ENCODE data around the gene WDR37. TPM values are rescaled to one million over a fixed set of nuclear protein-coding genes. Genes with fewer than 3 reads are reported as not detected.

Gene WDR37
- total and polyA plus RNA-seq, 10 of the 15 experiments (the other 5 are each of a cell fraction or from before 2014, with no cell fraction given) = 1.9 to 11.1 (median 7.1) TPM

DNA sequence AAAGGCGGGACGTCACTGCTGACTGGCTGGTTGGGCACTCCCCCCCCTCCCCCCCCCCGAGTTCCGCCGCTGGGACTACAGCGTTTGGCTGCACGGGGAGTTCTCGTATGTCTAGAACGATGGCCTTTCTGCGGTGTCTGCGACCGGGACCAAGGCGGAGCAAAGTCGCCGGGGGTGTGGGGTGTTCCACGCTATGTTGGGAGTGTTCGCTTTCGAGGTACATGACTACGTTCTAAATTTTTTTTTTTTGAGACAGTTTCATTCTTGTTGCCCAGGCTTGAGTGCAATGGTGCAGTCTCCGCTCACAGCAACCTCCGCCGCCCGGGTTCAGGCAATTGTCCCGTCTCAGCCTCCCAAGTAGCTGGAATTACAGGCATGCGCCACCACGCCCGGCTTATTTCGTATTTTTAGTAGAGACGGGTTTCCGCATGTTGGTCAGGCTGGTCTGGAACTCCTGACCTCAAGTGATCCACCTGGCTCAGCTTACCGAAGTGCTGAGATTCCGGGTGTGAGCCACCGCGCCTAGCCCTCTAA is 6.7 kb upstream of the WDR37 start (continued):
- TF ChIP-seq, protein P1, sequence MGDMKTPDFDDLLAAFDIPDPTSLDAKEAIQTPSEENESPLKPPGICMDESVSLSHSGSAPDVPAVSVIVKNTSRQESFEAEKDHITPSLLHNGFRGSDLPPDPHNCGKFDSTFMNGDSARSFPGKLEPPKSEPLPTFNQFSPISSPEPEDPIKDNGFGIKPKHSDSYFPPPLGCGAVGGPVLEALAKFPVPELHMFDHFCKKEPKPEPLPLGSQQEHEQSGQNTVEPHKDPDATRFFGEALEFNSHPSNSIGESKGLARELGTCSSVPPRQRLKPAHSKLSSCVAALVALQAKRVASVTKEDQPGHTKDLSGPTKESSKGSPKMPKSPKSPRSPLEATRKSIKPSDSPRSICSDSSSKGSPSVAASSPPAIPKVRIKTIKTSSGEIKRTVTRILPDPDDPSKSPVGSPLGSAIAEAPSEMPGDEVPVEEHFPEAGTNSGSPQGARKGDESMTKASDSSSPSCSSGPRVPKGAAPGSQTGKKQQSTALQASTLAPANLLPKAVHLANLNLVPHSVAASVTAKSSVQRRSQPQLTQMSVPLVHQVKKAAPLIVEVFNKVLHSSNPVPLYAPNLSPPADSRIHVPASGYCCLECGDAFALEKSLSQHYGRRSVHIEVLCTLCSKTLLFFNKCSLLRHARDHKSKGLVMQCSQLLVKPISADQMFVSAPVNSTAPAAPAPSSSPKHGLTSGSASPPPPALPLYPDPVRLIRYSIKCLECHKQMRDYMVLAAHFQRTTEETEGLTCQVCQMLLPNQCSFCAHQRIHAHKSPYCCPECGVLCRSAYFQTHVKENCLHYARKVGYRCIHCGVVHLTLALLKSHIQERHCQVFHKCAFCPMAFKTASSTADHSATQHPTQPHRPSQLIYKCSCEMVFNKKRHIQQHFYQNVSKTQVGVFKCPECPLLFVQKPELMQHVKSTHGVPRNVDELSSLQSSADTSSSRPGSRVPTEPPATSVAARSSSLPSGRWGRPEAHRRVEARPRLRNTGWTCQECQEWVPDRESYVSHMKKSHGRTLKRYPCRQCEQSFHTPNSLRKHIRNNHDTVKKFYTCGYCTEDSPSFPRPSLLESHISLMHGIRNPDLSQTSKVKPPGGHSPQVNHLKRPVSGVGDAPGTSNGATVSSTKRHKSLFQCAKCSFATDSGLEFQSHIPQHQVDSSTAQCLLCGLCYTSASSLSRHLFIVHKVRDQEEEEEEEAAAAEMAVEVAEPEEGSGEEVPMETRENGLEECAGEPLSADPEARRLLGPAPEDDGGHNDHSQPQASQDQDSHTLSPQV (IDR thresholded peaks at IDR 0.05) = no peak
- TF ChIP-seq, protein P2, sequence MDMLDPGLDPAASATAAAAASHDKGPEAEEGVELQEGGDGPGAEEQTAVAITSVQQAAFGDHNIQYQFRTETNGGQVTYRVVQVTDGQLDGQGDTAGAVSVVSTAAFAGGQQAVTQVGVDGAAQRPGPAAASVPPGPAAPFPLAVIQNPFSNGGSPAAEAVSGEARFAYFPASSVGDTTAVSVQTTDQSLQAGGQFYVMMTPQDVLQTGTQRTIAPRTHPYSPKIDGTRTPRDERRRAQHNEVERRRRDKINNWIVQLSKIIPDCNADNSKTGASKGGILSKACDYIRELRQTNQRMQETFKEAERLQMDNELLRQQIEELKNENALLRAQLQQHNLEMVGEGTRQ (IDR thresholded peaks at IDR 0.05; ENCODE audit: borderline replicate concordance, low read depth, low read length) = no peak
- no peak for TF ChIP-seq ZNF207 (IDR thresholded peaks at IDR 0.05; ENCODE audit: borderline replicate concordance)
- TF ChIP-seq MTA3 (IDR thresholded peaks at IDR 0.05; ENCODE audit: borderline replicate concordance, low read length) = peak; percentile 86; the same call in 1 of the 2 replicates
- TF ChIP-seq, protein P3, sequence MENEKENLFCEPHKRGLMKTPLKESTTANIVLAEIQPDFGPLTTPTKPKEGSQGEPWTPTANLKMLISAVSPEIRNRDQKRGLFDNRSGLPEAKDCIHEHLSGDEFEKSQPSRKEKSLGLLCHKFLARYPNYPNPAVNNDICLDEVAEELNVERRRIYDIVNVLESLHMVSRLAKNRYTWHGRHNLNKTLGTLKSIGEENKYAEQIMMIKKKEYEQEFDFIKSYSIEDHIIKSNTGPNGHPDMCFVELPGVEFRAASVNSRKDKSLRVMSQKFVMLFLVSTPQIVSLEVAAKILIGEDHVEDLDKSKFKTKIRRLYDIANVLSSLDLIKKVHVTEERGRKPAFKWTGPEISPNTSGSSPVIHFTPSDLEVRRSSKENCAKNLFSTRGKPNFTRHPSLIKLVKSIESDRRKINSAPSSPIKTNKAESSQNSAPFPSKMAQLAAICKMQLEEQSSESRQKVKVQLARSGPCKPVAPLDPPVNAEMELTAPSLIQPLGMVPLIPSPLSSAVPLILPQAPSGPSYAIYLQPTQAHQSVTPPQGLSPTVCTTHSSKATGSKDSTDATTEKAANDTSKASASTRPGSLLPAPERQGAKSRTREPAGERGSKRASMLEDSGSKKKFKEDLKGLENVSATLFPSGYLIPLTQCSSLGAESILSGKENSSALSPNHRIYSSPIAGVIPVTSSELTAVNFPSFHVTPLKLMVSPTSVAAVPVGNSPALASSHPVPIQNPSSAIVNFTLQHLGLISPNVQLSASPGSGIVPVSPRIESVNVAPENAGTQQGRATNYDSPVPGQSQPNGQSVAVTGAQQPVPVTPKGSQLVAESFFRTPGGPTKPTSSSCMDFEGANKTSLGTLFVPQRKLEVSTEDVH (IDR thresholded peaks at IDR 0.05; ENCODE audit: low read depth, partially characterized antibody) = no peak
- no peak for TF ChIP-seq YY1 (IDR thresholded peaks at IDR 0.05; ENCODE audit: low read depth, low read length)

All from GM12878 (cell line).